ENCODE measurements around the gene MYO18A. TPM values are rescaled to one million over a fixed set of nuclear protein-coding genes. Genes with fewer than 3 reads are reported as not detected.
A peak's percentile ranks its signal among the peaks of the same experiment; 100 is the strongest.
"Not testable (repeated sequence)": the region's sequence is repeated elsewhere in the genome, so short reads cannot be mapped to it uniquely, and the experiment has no call there.

Gene MYO18A
- total RNA-seq, 1 experiment from 2014 or later, result 24.0 TPM

GRCh38 chr17:29148257-29148789 lies 31.9 kb downstream of the MYO18A start:
- Mint-ChIP-seq H3K27me3 (ENCODE audit: insufficient read depth, unreplicated experiment) (no peaks in the 10 kb centered on the region), H3K27ac (ENCODE audit: low read depth, unreplicated experiment) (peak overlapping the region; percentile 84), H3K36me3 (ENCODE audit: insufficient read depth, unreplicated experiment) (no peaks in the 10 kb centered on the region), H3K9me3 (ENCODE audit: unreplicated experiment) (no peaks in the 10 kb centered on the region), H3K4me3 (ENCODE audit: unreplicated experiment) (peak overlapping the region; percentile 61), H3K4me1 (ENCODE audit: insufficient read depth, unreplicated experiment) (peaks cover 54% of the 10 kb centered on the region)
- intact Hi-C loops (cut with micrococcal nuclease), result loop anchor here (1.0 to 5.0 kb wide), 3 partner anchors 31 to 224 kb away; no protein-coding TSS in a partner anchor
- no peak for TF ChIP-seq CTCF (IDR thresholded peaks at IDR 0.05; ENCODE audit: unreplicated experiment)
- no peak for DNase-seq (ENCODE audit: unreplicated experiment)
- BruUV-seq (replicated peaks), result no TSS peak
- ChIA-PET POLR2A (interaction anchor here (0.5 to 8.0 kb wide), 16 partner anchors 12 to 443 kb away, joined by 3 to 231 read pairs (median 7); partner anchors contain the start of genes MYO18A and NUFIP2), CTCF (interaction anchor here (0.6 to 14.7 kb wide), 27 partner anchors 10 to 260 kb away, joined by 3 to 287 read pairs (median 5); partner anchors contain the start of gene MYO18A)

GRCh38 chr17:29147682-29148081 lies 32.5 kb downstream of the MYO18A start:
- peak overlapping the region; percentile 84 for H3K27ac Mint-ChIP-seq (ENCODE audit: low read depth, unreplicated experiment)
- intact Hi-C loops (cut with micrococcal nuclease), result loop anchor here (1.0 to 5.0 kb wide), 3 partner anchors 32 to 225 kb away; no protein-coding TSS in a partner anchor
- no TSS peak for BruUV-seq (replicated peaks)
- ChIA-PET POLR2A (interaction anchor here (0.5 to 8.0 kb wide), 9 partner anchors 12 to 151 kb away, joined by 3 to 231 read pairs (median 7); partner anchors contain the start of genes MYO18A and NUFIP2), CTCF (interaction anchor here (0.6 to 14.7 kb wide), 19 partner anchors 10 to 436 kb away, joined by 3 to 287 read pairs (median 5); partner anchors contain the start of gene MYO18A)
- TF ChIP-seq CTCF (IDR thresholded peaks at IDR 0.05; ENCODE audit: unreplicated experiment), result no peak
- H3K4me1 Mint-ChIP-seq (ENCODE audit: insufficient read depth, unreplicated experiment), result peaks cover 54% of the 10 kb centered on the region
- H3K9me3 Mint-ChIP-seq (ENCODE audit: unreplicated experiment), result no peaks in the 10 kb centered on the region
- H3K4me3 Mint-ChIP-seq (ENCODE audit: unreplicated experiment), result no peak overlapping the region
- no peaks in the 10 kb centered on the region for H3K36me3 Mint-ChIP-seq (ENCODE audit: insufficient read depth, unreplicated experiment)
- DNase-seq (ENCODE audit: unreplicated experiment), result no peak
- no peaks in the 10 kb centered on the region for H3K27me3 Mint-ChIP-seq (ENCODE audit: insufficient read depth, unreplicated experiment)

DNA sequence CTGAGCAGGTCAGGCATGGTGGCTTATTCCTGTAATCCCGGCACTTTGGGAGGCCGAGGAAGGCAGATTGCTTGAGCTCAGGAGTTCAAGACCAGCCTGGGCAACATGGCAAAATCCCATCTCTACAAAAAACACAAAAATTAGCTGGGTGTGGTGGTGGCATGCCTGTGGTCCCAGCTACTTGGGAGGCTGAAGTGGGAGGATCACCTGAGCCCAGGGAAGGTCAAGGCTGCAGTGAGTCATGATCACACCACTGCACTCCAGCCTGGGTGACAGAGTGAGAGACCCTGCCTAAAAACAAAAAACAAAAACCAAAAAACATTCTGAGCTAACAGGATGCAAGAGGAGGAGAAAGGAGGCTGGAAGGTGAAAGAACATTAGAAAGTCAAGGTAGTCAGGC lies 33.0 kb downstream of the MYO18A start:
- not testable (repeated sequence) for DNase-seq (ENCODE audit: unreplicated experiment); H3K36me3 Mint-ChIP-seq (ENCODE audit: insufficient read depth, unreplicated experiment); H3K9me3 Mint-ChIP-seq (ENCODE audit: unreplicated experiment); H3K27me3 Mint-ChIP-seq (ENCODE audit: insufficient read depth, unreplicated experiment); H3K4me3 Mint-ChIP-seq (ENCODE audit: unreplicated experiment); BruUV-seq (replicated peaks)
- ChIA-PET POLR2A (interaction anchor here (0.7 to 8.0 kb wide), 6 partner anchors 11 to 145 kb away, joined by 3 to 231 read pairs (median 7); partner anchors contain the start of genes MYO18A and NUFIP2), CTCF (interaction anchor here (0.6 to 14.7 kb wide), 13 partner anchors 10 to 437 kb away, joined by 3 to 287 read pairs (median 6); partner anchors contain the start of genes MYO18A and NUFIP2)
- Mint-ChIP-seq H3K4me1 (ENCODE audit: insufficient read depth, unreplicated experiment) (peaks cover 56% of the 10 kb centered on the region), H3K27ac (ENCODE audit: low read depth, unreplicated experiment) (peak overlapping the region; percentile 84)
- intact Hi-C loops (cut with micrococcal nuclease), result loop anchor here (5.0 kb wide), 1 partner anchor 225 kb away; no protein-coding TSS in a partner anchor

- TF ChIP-seq CTCF (IDR thresholded peaks at IDR 0.05; ENCODE audit: unreplicated experiment), result no peak
Observed at GRCh38 chr17:29146369-29146972, 33.7 kb downstream of the MYO18A start.

More at GRCh38 chr17:29146369-29146972, 33.7 kb downstream of the MYO18A start:
- H3K36me3 Mint-ChIP-seq (ENCODE audit: insufficient read depth, unreplicated experiment), result no peaks in the 10 kb centered on the region
- no peak for DNase-seq (ENCODE audit: unreplicated experiment)
- POLR2A ChIA-PET, result interaction anchor here (0.7 to 8.0 kb wide), 8 partner anchors 11 to 148 kb away, joined by 3 to 231 read pairs (median 7); partner anchors contain the start of genes MYO18A and NUFIP2
- no peak overlapping the region for H3K27ac Mint-ChIP-seq (ENCODE audit: low read depth, unreplicated experiment)
- intact Hi-C loops (cut with micrococcal nuclease), result loop anchor here (5.0 kb wide), 1 partner anchor 226 kb away; no protein-coding TSS in a partner anchor
- no peak overlapping the region for H3K4me3 Mint-ChIP-seq (ENCODE audit: unreplicated experiment)
- CTCF ChIA-PET, result interaction anchor here (0.6 to 14.7 kb wide), 20 partner anchors 9 to 210 kb away, joined by 3 to 287 read pairs (median 6); partner anchors contain the start of genes MYO18A and NUFIP2
- no peaks in the 10 kb centered on the region for H3K9me3 Mint-ChIP-seq (ENCODE audit: unreplicated experiment)
- no peaks in the 10 kb centered on the region for H3K27me3 Mint-ChIP-seq (ENCODE audit: insufficient read depth, unreplicated experiment)
- peaks cover 50% of the 10 kb centered on the region for H3K4me1 Mint-ChIP-seq (ENCODE audit: insufficient read depth, unreplicated experiment)
- BruUV-seq (replicated peaks), result no TSS peak

Measured in MCF 10A (cell line).